22Rv1 (cell line): ENCODE results near the gene ZNF318.

ENCODE experiments used
- H3K27ac ChIP-seq: fragments of 450-650 bp; 2 replicates; pipeline ENCODE4 v1.5.1; 2017
- CTCF ChIP-seq: fragments of 450-650 bp; IDR thresholded peaks from 2 replicates; pipeline ENCODE4 v1.5.1; 2017; ENCODE audit warnings: mild to moderate bottlenecking
- ZFX ChIP-seq: fragments of 450-650 bp; IDR thresholded peaks from 2 replicates; pipeline ENCODE4 v1.6.1; 2017; ENCODE audit warnings: antibody characterized with exemption, borderline replicate concordance

The ZNF318 gene

GRCh38 chr6:43339168-43339567 lies 30.3 kb downstream of the ZNF318 start:
- no peak overlapping the region for H3K27ac ChIP-seq
- TF ChIP-seq CTCF (no peak), ZFX (no peak)

GRCh38 chr6:43338243-43338642 lies 31.2 kb downstream of the ZNF318 start:
- TF ChIP-seq CTCF (no peak), ZFX (no peak)
- no peak overlapping the region for H3K27ac ChIP-seq

GRCh38 chr6:43336382-43336781 lies 33.1 kb downstream of the ZNF318 start:
- H3K27ac ChIP-seq = no peak overlapping the region
- TF ChIP-seq ZFX (no peak), CTCF (no peak)

GRCh38 chr6:43335469-43335868 lies 34.0 kb downstream of the ZNF318 start:
- TF ChIP-seq CTCF (no peak), ZFX (no peak)
- no peak overlapping the region for H3K27ac ChIP-seq

- H3K27ac ChIP-seq = no peak overlapping the region
- TF ChIP-seq ZFX (no peak), CTCF (peak; percentile 73)
Measured at GRCh38 chr6:43334466-43335095, 34.9 kb downstream of the ZNF318 start.

GRCh38 chr6:43331891-43332290 lies 37.6 kb downstream of the ZNF318 start:
- TF ChIP-seq ZFX = no peak
- TF ChIP-seq CTCF = no peak
- no peak overlapping the region for H3K27ac ChIP-seq

GRCh38 chr6:43331470-43331869 lies 38.0 kb downstream of the ZNF318 start:
- no peak for TF ChIP-seq CTCF
- TF ChIP-seq ZFX = no peak
- no peak overlapping the region for H3K27ac ChIP-seq
